Upper lobe of right lung (tissue), 1 donor: ENCODE data around the gene GADD45GIP1. TPM values are rescaled to one million over a fixed set of nuclear protein-coding genes. Genes with fewer than 3 reads are reported as not detected.

Source experiments
- ATAC-seq: fragments of 200-7000 bp; cut with Tn5 transposase; one replicate; pipeline ENCODE4 v1.9.1; 2020; ENCODE audit warnings: mild to moderate bottlenecking, moderate library complexity
- DNase-seq: peaks from one replicate; pipeline ENCODE4 v3.0.0-alpha.2; 2020
- H3K27ac ChIP-seq: fragments of 200-600 bp; one replicate; pipeline ENCODE4 v1.8.0; 2022
- H3K27me3 ChIP-seq: fragments of 200-600 bp; one replicate; pipeline ENCODE4 v1.8.0; 2022; ENCODE audit warnings: mild to moderate bottlenecking
- H3K36me3 ChIP-seq: fragments of 200-600 bp; one replicate; pipeline ENCODE4 v1.8.0; 2022
- H3K4me1 ChIP-seq: fragments of 200-600 bp; one replicate; pipeline ENCODE4 v1.8.0; 2022
- H3K4me3 ChIP-seq: fragments of 200-600 bp; one replicate; pipeline ENCODE4 v1.8.0; 2022; ENCODE audit warnings: mild to moderate bottlenecking
- H3K9me3 ChIP-seq: fragments of 200-600 bp; one replicate; pipeline ENCODE4 v1.8.0; 2022
- intact Hi-C: fragments of 100-400 bp; cut with DNase I; formaldehyde crosslinking; loops from one replicate; pipeline ENCODE4 v1.11.0; 2022
- total RNA-seq: library from RNA; stranded (reverse); fragmentation: NEBNext Ultra II Directional; extraction: Animal tissue kit (Norgen Biotek cat#: 25700); gene quantifications from one replicate; pipeline ENCODE4 v1.2.1, GENCODE V29; 2021
- TF ChIP-seq, protein P1 (sequence below): fragments of 200-600 bp; IDR thresholded peaks from one replicate; pipeline ENCODE4 v1.8.0; 2022; ENCODE audit warnings: antibody characterized with exemption
- donor health status: DM: no; HTN: yes; CAD: no; lungs with severe emphysema.

The GADD45GIP1 gene
- total RNA-seq, 1 donor from 2014 or later = 16.4 TPM

DNA sequence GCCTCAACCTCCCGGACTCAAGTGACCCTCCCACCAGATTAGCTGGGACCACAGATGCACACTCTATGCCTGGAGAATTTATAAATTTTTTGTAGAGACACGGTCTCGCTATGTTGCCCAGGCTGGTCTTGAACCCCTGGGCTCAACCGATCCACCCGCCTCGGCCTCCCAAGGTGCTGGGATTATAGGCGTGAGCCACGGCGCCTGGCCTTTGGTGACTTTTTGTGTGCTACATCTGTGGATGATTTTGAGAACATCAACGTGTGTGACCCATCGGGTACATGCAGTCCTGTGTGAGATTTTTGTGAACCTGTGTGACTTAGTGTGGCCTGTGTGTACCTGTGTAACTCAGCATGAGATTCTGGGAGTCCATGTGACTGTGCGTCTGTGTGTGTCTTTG lies 29.7 kb upstream of the GADD45GIP1 start:
- DNase-seq (no peak), ATAC-seq (no peak)
- Histone ChIP-seq H3K27ac (peak overlapping the region; percentile 6), H3K9me3 (no peaks in the 10 kb centered on the region), H3K27me3 (no peaks in the 10 kb centered on the region), H3K36me3 (no peaks in the 10 kb centered on the region), H3K4me1 (peaks cover 7% of the 10 kb centered on the region), H3K4me3 (no peak overlapping the region)
- intact Hi-C loops = no loop called here
- TF ChIP-seq, protein P1, sequence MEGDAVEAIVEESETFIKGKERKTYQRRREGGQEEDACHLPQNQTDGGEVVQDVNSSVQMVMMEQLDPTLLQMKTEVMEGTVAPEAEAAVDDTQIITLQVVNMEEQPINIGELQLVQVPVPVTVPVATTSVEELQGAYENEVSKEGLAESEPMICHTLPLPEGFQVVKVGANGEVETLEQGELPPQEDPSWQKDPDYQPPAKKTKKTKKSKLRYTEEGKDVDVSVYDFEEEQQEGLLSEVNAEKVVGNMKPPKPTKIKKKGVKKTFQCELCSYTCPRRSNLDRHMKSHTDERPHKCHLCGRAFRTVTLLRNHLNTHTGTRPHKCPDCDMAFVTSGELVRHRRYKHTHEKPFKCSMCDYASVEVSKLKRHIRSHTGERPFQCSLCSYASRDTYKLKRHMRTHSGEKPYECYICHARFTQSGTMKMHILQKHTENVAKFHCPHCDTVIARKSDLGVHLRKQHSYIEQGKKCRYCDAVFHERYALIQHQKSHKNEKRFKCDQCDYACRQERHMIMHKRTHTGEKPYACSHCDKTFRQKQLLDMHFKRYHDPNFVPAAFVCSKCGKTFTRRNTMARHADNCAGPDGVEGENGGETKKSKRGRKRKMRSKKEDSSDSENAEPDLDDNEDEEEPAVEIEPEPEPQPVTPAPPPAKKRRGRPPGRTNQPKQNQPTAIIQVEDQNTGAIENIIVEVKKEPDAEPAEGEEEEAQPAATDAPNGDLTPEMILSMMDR = no peak

DNA sequence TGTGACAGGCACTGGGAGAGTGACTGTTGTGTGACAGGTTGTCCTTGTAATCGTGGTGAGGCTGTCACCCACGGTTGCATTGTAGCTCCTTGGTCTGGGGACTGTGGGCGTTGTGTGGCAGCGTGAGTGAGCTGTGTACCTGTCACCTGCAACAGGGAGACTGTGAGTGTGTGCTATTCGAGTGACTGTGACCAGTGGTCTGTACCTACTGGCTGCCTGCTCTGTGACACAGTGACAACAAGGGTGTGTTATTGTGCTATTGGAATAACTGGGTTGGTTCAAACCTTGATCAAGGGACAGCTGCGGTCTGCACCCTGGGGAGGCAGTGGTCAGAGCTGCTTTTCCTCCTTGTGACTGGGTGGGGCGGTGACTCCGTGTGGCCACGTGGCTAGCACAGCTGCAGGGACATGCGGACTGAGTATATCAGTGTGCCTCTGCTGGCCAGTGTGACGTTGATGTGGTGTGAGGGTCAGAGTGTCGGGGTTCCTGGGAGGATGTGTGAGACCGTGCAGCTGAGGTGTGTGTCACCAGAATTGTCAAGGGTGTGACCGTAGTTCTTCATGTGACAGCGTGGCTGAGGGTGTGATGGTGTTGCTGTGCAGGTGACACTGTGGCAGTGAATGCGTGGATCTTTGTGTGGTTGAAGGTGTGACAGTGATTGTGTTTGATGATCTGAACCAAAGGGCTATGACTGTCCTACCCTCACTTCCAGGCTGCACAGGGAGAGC lies 28.2 kb upstream of the GADD45GIP1 start:
- no peaks in the 10 kb centered on the region for H3K36me3 ChIP-seq
- DNase-seq (no peak), ATAC-seq (peak; percentile 68)
- peaks cover 7% of the 10 kb centered on the region for H3K4me1 ChIP-seq
- TF ChIP-seq, protein P1 = no peak
- intact Hi-C loops = no loop called here
- no peaks in the 10 kb centered on the region for H3K9me3 ChIP-seq
- no peak overlapping the region for H3K27ac ChIP-seq
- H3K4me3 ChIP-seq = no peak overlapping the region
- H3K27me3 ChIP-seq = peaks cover 7% of the 10 kb centered on the region

DNA sequence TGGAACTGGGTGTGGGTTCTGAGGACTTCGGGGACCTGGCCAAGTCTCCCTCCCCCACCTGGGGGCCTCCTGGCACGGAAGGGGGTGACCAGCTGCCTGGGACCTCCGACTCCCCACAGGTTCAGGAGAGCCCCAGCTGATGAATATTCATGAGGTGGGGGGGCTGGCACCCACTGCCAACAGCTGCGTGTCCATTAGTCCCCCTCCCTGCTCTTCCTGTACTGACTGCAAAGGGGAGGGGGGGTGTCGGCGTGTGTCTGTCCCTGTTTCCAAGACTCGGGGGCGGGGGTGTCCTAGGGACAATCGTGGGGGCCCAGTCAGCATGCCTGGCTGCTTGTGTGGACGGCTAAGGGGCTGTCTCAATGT lies 27.6 kb upstream of the GADD45GIP1 start:
- no peak for DNase-seq
- ATAC-seq = no peak
- Histone ChIP-seq H3K9me3 (no peaks in the 10 kb centered on the region), H3K4me1 (peaks cover 7% of the 10 kb centered on the region), H3K4me3 (no peak overlapping the region), H3K36me3 (no peaks in the 10 kb centered on the region), H3K27ac (no peak overlapping the region), H3K27me3 (peaks cover 7% of the 10 kb centered on the region)
- intact Hi-C loops = no loop called here
- TF ChIP-seq, protein P1 = no peak

DNA sequence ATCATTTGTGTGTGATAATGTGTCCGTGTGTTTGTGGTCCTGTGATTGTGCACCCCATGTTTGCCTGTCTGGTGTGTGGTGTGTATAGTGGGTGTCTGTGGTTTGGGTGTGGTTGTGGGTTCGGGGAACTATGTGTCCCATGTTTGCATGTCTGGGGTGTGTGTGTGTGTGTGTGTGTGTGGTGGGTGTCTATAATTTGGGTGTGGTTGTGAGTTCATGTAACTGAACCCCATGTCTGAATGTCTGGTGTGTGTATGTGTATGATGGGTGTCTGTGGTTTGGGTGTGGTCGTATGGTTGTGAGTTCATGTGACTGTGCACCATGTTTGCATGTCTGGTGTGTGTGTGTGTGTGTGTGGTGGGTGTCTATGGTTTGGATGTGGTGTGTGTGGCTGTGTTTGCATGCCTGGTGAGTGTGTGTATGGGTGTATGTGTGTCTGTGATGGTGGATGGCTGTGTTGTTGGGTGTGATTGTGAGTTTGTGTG lies 27.2 kb upstream of the GADD45GIP1 start:
- H3K4me3 ChIP-seq = no peak overlapping the region
- H3K36me3 ChIP-seq = no peaks in the 10 kb centered on the region
- intact Hi-C loops = no loop called here
- DNase-seq (no peak), ATAC-seq (no peak)
- TF ChIP-seq, protein P1 = no peak
- H3K9me3 ChIP-seq = no peaks in the 10 kb centered on the region
- no peak overlapping the region for H3K27ac ChIP-seq
- H3K27me3 ChIP-seq = peaks cover 7% of the 10 kb centered on the region
- peaks cover 7% of the 10 kb centered on the region for H3K4me1 ChIP-seq

DNA sequence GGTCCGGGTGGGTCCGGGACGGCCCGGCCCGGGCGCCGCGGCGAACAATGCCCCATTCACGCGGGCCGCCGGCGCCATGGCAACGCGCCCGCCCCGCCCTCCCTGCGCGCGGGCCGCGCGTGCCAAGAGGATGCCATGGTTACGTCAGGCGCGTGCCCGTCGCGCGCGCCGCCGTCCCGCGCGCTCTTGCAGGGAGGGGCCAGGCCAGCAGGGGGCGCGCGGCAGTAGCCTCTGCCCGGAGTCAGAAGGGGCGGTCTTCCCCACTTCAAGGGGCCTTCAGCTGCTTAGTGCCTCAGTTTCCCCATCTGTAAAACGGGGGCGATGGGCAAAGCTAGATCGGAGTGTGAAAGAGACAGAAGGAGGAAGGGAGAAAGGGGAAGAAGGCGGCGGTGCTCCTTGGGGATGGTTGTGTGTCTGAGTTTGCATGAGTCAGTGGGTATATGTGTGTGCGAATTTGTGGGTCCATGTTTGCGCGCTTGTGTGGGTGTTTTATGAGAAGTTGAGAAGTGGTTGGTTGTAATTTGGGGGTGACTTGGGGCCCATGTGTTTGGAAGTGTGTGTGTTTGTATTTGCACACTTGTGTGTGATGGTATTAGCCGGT lies 26.6 kb upstream of the GADD45GIP1 start:
- Histone ChIP-seq H3K27me3 (peaks cover 7% of the 10 kb centered on the region), H3K27ac (no peak overlapping the region), H3K9me3 (no peaks in the 10 kb centered on the region), H3K4me3 (peak overlapping the region; percentile 21), H3K36me3 (no peaks in the 10 kb centered on the region), H3K4me1 (peaks cover 7% of the 10 kb centered on the region)
- ATAC-seq (peak; percentile 95), DNase-seq (peak; percentile 89)
- TF ChIP-seq, protein P1 = peak; percentile 92
- intact Hi-C loops = no loop called here
